T-helper 2 cell (primary cell): ENCODE data around the gene TMEM120B.

Experiments used
- DNase-seq, 5 experiments: peaks; one replicate each; pipeline versions ENCODE4 v3.0.0 to v3.0.0-alpha.2; 2012 to 2022

TMEM120B gene

GRCh38 chr12:121805171-121806008 is 92.8 kb downstream of the TMEM120B start:
- peak in 1 of 5 experiments; percentile 37 for DNase-seq

DNA sequence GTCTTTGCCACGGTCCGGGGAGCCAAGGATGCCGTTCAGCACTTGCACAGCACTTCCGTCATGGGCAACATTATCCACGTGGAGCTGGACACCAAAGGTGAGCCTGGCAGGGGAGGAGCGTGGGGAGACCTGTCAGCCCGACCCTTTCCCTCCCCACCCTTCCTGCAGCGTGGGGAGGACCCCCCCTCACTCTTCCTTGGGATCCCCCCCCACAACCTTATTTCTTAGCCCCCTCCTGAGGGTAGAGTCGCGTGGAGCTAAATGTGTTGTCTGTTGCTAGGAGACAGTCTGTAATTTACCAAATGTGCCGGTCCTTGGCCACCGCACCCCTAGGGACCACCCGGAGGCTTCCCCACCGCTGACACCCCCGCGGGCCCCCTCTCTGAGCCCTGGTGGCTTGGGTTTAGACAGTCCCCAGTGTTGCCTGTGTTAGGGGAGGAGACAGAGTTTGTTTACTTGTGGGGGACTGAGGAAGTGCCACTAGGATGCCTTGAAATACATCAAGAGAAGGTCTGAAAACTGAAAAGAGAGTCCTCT is 93.5 kb downstream of the TMEM120B start:
- DNase-seq, result peak in 1 of 5 experiments; percentile 34

DNA sequence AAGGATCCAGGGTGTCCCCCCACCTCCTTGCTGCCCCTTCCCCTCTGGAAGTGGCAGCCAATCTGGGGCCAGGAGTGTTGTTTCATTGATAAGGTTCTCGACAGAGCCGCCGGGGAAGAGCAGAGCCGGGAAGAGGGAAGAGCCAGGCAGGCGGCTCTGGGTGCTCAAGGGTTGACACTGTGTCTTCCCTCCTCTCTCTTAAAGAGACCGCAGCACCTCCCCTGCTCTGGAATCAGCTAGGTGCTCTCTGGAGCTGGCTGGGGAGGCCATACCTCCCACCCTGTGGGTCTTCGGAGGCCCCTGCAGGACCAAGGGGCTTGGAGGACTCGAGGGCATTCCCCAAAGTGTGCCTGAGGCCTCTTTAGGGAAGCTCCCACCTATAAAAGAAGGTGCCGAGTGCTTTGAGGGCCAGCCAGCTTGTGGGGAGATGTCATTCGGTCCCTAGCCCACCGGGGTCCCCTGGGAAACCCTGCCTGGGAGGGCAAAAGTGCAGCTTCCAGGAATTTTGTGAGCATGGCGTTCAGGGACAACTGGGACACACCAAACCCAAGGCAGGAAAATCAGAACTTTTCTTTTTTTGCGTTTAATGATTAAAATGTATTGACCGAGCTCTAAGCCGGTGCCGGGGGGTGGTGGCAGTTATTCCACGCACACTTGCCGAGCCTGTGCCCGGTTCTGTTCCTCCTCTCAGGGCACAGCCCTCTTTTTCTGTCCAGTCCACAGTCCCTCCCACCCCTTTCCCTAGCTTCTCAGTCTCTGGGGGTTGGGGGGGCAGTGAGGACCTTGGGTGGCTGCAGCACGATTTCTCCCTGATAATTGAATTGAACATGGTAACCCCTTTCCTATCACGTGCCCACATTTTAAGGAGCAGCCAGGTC is 94.2 kb downstream of the TMEM120B start:
- no peak for DNase-seq

- DNase-seq, result no peak
These were observed 95.2 kb downstream of the TMEM120B start for GRCh38 chr12:121807642-121808347.

- DNase-seq, result no peak
These were observed 96.1 kb downstream of the TMEM120B start for GRCh38 chr12:121808623-121809022.

- no peak for DNase-seq
These were observed 97.2 kb downstream of the TMEM120B start for GRCh38 chr12:121809712-121810116.

DNA sequence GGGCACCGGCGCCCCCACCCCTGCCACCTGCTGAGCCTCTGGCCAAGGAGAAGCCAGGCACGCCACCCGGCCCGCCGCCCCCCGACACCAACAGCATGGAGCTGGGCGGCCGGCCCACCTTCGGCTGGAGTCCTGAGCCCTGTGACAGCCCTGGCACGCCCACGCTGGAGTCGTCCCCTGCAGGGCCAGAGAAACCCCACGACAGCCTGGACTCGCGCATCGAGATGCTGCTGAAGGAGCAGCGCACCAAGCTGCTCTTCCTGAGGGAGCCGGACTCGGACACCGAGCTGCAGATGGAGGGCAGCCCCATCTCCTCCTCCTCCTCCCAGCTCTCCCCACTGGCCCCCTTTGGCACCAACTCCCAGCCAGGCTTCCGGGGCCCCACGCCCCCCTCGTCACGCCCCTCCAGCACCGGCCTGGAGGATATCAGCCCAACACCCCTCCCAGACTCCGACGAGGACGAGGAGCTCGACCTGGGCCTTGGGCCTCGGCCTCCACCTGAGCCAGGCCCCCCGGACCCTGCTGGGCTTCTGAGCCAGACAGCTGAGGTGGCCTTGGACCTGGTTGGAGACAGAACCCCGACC is 97.8 kb downstream of the TMEM120B start:
- no peak for DNase-seq

DNA sequence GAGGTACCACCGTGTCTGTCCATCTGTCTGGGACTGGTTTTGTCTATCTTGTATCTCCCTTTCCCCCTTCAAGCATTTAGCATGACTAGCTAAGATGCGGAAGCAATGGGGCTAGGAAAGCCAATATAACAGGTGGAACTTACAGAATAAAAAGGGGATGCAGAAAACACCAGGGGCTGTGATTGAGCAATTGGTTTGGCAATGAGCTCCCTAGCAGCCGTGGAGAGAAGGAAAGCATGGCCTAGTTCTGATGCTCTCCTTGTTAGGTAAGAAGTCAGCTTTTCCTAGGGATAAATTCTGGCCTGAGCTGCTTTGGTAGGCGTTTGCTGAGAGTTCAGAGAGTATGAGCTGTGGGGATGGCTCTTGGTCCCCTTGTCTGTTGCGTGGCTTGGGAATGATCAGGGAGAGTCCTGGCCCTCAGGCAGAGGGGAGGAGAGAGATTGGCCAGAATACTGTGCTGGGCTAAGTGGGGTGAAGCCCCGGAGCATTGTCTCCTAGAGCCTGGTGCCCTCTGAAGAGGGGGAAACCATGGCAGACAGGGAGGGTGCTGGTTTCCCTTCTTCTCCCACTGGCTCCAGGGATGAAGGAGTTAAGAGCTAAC is 98.4 kb downstream of the TMEM120B start:
- DNase-seq, result no peak

- DNase-seq, result peak; percentile 52 to 64 (median 62)
These were observed 99.1 kb downstream of the TMEM120B start for GRCh38 chr12:121811434-121812319.

DNA sequence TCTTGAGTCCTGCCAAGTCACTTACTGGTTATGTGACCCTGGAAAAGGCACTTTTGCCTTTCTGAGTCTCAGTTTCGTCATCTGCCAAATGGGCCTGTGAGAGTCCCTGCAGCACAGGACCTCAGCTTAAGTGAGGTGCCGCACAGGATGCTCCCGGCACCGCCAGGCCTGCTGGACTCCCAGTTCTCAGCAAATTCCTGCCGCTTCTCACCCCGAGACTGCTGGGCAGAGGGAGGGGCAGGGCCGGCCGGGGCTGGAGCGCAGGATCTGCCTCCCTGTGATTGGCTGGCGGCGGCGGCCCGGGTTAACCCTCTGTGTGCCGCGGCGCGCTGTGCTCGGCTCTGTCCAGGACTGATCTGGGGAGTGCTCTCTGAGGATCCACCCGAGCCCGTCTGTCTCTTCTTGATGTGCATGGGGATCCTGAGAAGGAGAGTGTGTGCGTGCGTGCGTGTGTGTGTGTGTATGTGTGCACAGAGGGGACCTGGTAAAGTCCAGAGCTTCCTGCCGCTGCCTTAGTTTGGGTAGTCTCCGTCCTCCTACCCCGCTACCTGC is 99.8 kb downstream of the TMEM120B start:
- DNase-seq, result peak in 2 of 5 experiments; percentile 26 to 63

- DNase-seq, result peak in 1 of 5 experiments; percentile 57
These were observed 100.7 kb downstream of the TMEM120B start for GRCh38 chr12:121812921-121813896.

DNA sequence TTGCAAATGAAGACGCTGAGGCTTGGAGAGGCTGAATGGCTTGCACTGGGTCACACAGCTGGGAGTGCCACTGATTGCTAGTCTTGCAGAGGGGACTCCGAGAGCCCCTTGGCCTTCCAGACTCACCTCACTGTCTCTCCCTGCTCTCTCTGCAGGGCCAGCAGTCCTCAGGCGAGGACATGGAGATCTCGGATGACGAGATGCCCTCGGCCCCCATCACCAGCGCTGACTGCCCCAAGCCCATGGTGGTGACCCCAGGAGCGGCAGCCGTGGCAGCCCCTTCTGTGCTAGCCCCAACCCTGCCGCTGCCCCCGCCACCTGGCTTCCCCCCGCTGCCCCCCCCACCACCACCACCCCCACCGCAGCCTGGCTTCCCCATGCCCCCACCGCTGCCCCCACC is 101.4 kb downstream of the TMEM120B start:
- DNase-seq, result no peak

DNA sequence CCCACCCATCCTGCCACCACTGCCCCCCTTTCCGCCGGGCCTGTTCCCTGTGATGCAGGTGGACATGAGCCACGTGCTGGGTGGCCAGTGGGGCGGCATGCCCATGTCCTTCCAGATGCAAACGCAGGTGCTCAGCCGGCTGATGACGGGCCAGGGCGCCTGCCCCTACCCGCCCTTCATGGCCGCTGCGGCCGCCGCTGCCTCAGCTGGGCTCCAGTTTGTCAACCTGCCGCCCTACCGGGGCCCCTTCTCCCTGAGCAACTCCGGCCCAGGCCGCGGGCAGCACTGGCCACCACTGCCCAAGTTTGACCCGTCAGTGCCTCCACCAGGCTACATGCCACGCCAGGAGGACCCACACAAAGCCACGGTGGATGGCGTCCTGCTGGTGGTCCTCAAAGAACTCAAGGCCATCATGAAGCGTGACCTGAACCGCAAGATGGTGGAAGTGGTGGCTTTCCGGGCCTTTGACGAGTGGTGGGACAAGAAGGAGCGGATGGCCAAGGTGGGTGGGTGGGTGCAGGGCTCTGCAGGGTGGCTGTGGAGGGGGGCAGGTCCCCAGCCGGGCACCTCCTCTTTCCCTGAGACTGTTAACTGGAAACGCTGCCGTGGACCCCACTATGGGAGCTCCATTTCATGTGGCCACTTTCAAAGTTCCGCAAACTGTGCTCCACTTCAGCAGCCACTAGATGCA is 102.0 kb downstream of the TMEM120B start:
- DNase-seq, result no peak

GRCh38 chr12:121815263-121815662 is 102.7 kb downstream of the TMEM120B start:
- no peak for DNase-seq

DNA sequence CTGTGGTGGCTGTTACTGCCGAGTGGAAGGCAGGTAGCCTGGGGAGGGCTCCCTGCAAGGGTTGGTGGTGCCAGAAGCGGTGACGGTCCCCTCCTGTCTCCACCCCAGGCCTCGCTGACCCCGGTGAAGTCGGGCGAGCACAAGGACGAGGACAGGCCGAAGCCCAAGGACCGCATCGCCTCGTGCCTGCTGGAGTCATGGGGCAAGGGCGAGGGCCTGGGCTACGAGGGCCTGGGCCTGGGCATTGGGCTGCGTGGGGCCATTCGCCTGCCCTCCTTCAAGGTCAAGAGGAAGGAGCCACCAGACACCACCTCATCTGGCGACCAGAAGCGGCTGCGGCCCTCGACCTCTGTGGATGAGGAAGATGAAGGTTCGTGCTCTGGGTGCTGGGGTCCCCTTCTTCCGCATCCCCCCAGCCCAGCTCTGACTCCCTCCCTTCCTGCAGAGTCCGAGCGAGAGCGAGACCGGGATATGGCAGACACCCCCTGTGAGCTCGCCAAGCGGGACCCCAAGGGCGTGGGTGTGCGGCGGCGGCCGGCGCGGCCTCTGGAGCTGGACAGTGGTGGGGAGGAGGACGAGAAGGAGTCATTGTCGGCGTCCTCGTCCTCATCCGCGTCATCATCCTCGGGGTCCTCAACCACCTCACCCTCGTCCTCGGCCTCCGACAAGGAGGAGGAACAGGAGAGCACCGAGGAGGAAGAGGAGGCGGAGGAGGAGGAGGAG is 104.5 kb downstream of the TMEM120B start:
- DNase-seq, result no peak

GRCh38 chr12:121817648-121818043 is 105.1 kb downstream of the TMEM120B start:
- no peak for DNase-seq

DNA sequence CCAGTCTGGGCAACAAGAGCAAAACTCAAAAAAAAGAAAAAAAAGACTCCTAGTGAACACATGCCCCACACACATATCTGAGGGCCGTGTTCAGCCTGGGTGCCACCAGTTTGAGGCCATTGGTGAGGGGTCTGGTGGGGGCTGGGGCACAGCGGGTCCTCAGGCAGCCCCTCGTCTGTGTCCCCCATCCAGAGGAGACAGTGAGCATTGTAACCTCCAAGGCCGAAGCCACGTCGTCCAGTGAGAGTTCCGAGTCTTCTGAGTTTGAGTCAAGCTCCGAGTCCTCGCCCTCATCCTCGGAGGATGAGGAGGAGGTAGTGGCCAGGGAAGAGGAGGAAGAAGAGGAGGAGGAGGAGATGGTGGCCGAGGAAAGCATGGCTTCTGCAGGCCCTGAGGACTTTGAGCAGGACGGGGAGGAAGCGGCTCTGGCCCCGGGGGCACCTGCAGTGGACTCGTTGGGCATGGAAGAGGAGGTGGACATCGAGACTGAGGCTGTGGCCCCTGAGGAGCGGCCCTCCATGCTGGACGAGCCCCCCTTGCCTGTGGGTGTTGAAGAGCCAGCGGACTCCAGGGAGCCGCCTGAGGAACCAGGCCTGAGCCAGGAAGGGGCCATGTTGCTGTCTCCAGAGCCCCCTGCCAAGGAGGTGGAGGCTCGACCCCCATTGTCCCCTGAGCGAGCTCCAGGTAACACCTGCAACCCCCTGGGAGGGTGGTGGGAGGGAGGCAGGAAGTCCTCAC is 106.8 kb downstream of the TMEM120B start:
- no peak for DNase-seq
